ENCODE data around the gene BRME1. TPM values are rescaled to one million over a fixed set of nuclear protein-coding genes. Genes with fewer than 3 reads are reported as not detected.

BRME1 gene
- total RNA-seq, 1 experiment from 2014 or later, result 1.7 TPM

DNA sequence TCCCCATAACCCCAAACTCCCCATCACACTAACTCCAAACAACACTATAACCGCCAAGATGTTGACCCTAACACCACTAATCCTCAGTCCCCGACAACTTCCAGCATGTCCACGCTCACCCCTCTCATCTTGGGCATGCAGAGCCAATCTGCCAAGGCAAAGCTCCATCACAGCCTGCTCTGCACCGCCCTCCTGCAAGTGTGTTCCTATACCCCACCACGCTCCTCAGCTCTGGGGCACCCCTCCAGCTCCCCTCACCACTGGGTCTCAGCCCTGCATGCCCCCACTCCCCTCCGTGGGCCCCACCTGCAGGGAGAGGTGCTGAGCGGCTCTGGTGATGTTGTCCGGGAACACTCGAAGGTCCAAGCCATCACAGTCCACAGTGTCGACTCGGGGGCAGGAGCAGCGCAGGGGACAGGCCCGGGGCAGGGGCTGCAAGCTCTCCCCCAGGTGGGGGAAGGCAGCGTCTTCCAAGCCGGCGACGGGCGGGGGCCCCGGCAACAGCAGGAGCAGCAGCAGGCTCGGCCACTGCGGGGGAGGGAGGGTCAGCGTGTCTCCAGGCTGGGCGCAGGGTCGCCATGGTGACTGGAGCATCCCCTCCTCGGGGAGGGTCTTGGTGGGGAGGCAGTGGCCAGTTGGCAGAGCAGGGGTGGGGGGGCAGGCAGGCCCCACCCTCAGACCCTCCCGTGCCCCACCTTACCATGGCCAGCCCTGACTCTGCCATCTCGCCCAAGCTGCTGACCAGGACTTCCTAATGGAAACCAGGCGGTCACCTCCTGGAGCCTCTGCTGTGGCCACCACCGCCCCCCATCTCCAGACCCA lies 31.8 kb upstream of the BRME1 start:
- intact Hi-C loops (cut with micrococcal nuclease), result no loop called here

More for the DNA sequence above, 31.8 kb upstream of the BRME1 start:
- Histone ChIP-seq H4K20me1 (ENCODE audit: insufficient read depth) (no peaks in the 10 kb centered on the region), H3K9me3 (ENCODE audit: control insufficient read depth in 1 of 2, insufficient read depth in 1 of 2, low read depth in 1 of 2, low read length in 2 of 2) (no peaks in the 10 kb centered on the region), H3K4me3 (replicated peaks in 1 of 2; ENCODE audit: low read depth in 1 of 2, low read length in 2 of 2) (no peak overlapping the region), H3K36me3 (ENCODE audit: control insufficient read depth in 1 of 2, insufficient read depth in 2 of 2, low read length in 2 of 2) (no peaks in the 10 kb centered on the region), H3K4me2 (ENCODE audit: low read length) (no peak overlapping the region), H3K27ac (ENCODE audit: low read depth, low read length) (no peak overlapping the region), H3K4me1 (ENCODE audit: control insufficient read depth in 1 of 2, insufficient read depth in 2 of 2, low read length in 2 of 2) (no peaks in the 10 kb centered on the region), H2AFZ (ENCODE audit: low read depth, low read length, poor library complexity, severe bottlenecking) (no peak overlapping the region), H3K9ac (ENCODE audit: low read length) (no peak overlapping the region), H3K9me2 (ENCODE audit: insufficient read depth) (no peaks in the 10 kb centered on the region), H3K79me2 (ENCODE audit: insufficient read depth, low read length) (no peaks in the 10 kb centered on the region), H3K27me3 (ENCODE audit: insufficient read depth, low read length) (no peaks in the 10 kb centered on the region)
- no TSS peak for BruUV-seq (replicated peaks)
- DNase-seq (ENCODE audit: low read depth, low spot score) (no peak), ATAC-seq (no peak)
- CTCF ChIA-PET, result no interaction called here
- no peak for TF ChIP-seq YY1 (IDR thresholded peaks at IDR 0.05; ENCODE audit: extremely low read depth, insufficient replicate concordance, low read depth, low read length)
- TF ChIP-seq, protein P1, sequence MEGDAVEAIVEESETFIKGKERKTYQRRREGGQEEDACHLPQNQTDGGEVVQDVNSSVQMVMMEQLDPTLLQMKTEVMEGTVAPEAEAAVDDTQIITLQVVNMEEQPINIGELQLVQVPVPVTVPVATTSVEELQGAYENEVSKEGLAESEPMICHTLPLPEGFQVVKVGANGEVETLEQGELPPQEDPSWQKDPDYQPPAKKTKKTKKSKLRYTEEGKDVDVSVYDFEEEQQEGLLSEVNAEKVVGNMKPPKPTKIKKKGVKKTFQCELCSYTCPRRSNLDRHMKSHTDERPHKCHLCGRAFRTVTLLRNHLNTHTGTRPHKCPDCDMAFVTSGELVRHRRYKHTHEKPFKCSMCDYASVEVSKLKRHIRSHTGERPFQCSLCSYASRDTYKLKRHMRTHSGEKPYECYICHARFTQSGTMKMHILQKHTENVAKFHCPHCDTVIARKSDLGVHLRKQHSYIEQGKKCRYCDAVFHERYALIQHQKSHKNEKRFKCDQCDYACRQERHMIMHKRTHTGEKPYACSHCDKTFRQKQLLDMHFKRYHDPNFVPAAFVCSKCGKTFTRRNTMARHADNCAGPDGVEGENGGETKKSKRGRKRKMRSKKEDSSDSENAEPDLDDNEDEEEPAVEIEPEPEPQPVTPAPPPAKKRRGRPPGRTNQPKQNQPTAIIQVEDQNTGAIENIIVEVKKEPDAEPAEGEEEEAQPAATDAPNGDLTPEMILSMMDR (IDR thresholded peaks at IDR 0.05 in 2 of 3, conservative IDR thresholded peaks at IDR 0.05 in 1 of 3; ENCODE audit: borderline replicate concordance in 1 of 3, insufficient read depth in 1 of 3, low read depth in 2 of 3, low read length in 2 of 3), result no peak
- TF ChIP-seq SRF (IDR thresholded peaks at IDR 0.05; ENCODE audit: low read depth), result no peak
- TF ChIP-seq, protein P2, sequence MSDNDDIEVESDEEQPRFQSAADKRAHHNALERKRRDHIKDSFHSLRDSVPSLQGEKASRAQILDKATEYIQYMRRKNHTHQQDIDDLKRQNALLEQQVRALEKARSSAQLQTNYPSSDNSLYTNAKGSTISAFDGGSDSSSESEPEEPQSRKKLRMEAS (IDR thresholded peaks at IDR 0.05), result no peak
- TF ChIP-seq, protein P3, sequence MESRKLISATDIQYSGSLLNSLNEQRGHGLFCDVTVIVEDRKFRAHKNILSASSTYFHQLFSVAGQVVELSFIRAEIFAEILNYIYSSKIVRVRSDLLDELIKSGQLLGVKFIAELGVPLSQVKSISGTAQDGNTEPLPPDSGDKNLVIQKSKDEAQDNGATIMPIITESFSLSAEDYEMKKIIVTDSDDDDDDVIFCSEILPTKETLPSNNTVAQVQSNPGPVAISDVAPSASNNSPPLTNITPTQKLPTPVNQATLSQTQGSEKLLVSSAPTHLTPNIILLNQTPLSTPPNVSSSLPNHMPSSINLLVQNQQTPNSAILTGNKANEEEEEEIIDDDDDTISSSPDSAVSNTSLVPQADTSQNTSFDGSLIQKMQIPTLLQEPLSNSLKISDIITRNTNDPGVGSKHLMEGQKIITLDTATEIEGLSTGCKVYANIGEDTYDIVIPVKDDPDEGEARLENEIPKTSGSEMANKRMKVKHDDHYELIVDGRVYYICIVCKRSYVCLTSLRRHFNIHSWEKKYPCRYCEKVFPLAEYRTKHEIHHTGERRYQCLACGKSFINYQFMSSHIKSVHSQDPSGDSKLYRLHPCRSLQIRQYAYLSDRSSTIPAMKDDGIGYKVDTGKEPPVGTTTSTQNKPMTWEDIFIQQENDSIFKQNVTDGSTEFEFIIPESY (IDR thresholded peaks at IDR 0.05; ENCODE audit: extremely low read depth, insufficient replicate concordance, low read length), result no peak
- no peak for TF ChIP-seq SIN3A (IDR thresholded peaks at IDR 0.05; ENCODE audit: low read depth)
- TF ChIP-seq, protein P4, sequence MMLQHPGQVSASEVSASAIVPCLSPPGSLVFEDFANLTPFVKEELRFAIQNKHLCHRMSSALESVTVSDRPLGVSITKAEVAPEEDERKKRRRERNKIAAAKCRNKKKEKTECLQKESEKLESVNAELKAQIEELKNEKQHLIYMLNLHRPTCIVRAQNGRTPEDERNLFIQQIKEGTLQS (IDR thresholded peaks at IDR 0.05), result no peak
- TF ChIP-seq, protein P5, sequence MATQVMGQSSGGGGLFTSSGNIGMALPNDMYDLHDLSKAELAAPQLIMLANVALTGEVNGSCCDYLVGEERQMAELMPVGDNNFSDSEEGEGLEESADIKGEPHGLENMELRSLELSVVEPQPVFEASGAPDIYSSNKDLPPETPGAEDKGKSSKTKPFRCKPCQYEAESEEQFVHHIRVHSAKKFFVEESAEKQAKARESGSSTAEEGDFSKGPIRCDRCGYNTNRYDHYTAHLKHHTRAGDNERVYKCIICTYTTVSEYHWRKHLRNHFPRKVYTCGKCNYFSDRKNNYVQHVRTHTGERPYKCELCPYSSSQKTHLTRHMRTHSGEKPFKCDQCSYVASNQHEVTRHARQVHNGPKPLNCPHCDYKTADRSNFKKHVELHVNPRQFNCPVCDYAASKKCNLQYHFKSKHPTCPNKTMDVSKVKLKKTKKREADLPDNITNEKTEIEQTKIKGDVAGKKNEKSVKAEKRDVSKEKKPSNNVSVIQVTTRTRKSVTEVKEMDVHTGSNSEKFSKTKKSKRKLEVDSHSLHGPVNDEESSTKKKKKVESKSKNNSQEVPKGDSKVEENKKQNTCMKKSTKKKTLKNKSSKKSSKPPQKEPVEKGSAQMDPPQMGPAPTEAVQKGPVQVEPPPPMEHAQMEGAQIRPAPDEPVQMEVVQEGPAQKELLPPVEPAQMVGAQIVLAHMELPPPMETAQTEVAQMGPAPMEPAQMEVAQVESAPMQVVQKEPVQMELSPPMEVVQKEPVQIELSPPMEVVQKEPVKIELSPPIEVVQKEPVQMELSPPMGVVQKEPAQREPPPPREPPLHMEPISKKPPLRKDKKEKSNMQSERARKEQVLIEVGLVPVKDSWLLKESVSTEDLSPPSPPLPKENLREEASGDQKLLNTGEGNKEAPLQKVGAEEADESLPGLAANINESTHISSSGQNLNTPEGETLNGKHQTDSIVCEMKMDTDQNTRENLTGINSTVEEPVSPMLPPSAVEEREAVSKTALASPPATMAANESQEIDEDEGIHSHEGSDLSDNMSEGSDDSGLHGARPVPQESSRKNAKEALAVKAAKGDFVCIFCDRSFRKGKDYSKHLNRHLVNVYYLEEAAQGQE (IDR thresholded peaks at IDR 0.05; ENCODE audit: low read depth), result no peak
- TF ChIP-seq JUND (IDR thresholded peaks at IDR 0.05), result no peak
- RAD21 ChIA-PET (ENCODE audit: low non-redundant PET in 1 of 2, low total read pairs in 2 of 2, uncharacterized antibody in 2 of 2, unreplicated experiment in 2 of 2), result no interaction called here
- POLR2A ChIA-PET, result no interaction called here
